ENCODE measurements around the gene MAT1A.

MAT1A gene

DNA sequence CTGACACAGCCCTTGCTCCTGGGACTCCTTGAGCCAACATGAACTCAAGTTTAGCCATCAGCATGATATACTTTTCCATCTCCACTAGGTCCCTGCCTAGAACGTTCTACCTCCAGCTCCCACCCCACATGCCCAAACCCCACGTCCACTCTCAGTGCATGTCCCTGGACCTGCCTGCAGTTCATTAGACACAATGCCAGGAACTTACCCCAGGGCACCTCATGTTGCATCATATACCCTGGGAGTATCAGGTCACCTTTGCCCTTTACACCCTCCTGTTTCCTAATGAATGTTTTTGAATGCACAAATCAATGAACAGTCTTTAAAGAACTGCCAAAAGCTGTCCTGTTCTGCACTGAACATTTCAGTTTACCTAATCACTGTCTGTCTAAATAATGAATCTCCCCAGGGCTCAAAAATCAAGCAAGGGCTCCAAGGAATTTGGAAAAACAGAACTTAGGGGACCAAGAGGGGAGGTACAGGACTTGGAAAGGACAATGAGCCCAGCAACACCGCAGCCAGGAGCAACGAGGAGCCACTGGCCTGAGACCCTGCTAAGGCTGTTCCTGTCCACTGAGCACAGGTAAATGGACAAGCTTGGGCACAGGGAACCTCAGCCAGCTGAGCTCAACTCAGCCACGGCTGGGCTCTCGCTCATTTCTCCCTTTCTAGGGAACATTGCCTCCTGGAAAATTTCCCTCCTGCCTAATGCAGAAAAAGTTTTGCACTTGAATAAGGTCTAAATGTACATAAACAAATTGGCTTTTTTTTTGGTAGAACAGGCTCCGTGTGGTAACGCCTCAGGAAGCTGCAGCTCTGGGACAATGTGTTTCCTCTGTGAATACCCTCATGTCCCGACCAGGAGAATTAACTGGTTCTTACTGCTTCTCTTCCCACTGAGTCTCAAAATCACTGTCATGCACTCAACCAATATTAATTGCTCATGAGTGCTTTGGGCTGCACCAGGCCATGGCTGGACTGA lies 7.4 kb downstream of the MAT1A start:
- DNase-seq (ENCODE audit: low read depth in 2 of 2), result no peak

DNA sequence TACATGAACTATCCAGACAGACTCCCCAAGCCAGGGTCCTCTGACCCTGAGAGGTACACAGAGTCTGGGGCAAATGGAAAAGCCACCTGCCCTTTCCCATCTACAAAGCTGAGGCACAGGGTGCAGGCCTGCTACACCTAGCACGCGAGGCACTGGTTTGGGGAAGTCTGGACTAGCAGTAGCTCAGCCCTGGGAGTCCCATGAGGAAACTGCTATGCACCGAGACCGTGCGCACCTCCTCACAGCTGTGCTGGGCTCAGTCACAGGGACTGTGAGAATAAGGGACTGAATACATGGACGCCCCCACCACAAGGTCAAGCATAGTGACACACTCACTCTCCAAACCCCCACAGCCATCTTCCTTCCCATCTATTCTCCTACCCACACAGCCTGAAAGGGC lies 8.2 kb downstream of the MAT1A start:
- no peak for DNase-seq (ENCODE audit: low read depth in 2 of 2)

DNA sequence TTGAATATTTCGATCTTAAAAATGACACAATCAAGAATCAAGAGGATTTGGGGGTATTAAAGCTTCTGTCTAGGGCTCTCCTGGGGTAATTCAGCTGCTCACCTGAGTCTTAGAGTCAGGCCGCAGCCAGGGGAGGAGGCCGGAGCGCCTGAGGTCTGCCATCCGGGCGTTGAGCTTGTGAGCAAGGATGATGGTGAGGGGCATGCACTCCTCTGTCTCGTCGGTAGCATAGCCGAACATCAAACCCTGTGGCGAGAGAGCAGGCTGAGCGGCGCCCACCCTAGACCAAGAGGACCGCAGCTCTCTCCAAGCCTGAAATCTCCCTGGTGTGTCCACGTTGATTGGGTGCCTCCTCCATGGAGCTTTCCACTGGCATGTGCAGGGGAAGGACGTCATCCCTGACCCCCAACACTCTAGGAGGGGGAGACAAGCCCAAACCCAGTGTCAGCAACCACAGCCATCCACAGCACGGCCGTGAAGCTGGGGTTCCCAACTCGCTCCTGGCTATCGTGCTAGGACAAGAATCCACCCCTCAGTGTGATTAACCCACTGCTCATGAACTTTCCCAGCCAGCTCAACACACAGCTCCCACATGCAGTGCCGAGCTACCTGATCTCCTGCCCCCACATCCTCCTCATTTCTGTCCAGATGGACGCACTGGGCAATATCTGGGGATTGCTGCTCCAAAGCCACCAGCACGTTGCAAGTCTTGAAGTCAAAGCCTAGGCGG lies 9.2 kb downstream of the MAT1A start:
- DNase-seq (ENCODE audit: low read depth in 2 of 2), result no peak

DNA sequence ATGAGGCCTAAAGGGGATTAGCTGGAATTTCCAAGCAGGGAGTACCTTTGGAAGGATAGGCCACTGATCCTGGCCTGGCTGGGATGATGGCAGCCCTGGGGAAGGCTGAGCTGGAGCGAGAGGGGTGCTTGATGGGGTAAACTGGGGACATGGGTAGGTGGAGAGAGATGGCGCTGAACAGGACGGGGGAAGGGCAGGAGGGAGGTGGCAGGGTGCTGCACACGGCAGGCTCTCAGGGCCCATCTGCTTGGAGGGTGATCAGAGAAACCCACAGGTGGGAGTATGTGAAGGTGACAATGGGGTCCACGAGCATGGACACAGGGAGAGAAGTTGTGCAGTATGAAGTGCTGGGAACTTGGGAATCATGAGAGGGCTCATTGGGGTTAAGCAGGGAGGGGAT lies 10.3 kb downstream of the MAT1A start:
- DNase-seq (ENCODE audit: low read depth in 2 of 2), result no peak

DNA sequence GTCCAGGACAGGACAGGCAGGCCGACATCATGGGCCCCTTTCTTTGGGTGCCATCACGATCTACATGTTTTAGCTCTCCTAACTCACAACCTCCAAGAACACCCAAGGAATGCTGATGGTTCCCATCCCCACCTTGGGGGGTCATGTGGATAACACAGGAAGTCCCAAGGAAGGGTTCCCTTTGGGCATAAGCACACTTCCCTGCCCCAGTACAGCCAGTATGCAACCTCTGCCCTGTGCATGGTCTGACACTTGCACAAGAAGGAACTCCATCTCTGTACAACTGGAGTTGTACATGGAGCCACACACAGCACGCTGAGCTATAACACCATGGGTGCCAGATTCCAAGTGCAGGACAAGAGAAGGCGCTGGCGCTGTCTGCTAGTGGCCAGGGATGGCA lies 11.0 kb downstream of the MAT1A start:
- no peak for DNase-seq (ENCODE audit: low read depth in 2 of 2)

DNA sequence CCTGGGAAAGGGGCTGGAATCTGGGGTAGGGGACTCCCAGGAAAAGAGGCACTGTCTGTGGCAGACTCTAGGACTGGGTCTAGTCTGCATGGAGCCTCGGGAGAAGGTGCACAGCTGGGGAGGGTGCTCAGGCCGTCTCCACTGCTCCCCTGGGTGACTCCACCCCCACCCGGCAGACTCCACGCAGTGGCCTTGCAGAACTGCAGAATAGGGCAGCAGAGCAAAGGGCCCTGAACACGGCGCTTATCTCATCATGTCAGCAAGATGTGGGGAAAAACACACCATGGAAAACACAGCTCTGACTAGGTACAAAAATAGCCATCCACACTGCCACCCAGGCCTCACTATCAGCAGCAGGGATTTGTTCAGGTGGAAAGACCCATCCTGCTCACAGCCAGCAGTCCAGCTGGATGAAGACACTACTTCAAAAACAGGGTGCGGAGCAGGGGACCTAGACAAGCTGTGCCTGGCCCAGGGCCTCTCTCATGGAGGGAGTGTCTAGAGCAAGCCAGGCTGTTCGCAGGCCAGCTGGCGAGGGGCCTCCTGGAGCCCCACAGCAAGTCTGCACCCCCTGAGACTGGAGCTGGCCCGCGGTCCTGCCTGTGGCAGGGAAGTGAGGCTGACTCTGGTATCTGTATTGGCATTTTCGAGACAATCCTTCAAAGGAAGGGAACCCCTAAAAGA lies 11.7 kb downstream of the MAT1A start:
- DNase-seq (ENCODE audit: low read depth in 2 of 2), result no peak

DNA sequence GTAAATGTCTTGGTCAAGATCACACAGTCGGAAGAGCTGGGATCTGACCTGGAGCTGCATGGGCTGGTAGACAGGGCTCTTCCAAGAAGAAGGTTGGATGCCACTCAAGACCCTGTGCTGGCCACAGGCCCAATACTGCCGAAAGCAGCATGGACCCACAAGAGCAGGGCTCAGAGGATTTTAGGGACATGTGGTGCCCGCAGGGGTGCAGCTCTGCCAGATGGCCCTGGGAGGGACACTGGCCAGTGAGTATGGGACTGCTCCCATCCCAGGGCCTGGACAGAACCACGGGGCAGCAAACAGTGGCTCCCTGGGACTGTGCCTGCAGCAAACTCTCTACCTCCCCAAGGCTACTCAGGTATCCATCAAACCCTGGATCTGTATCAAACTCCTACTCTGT lies 12.4 kb downstream of the MAT1A start:
- no peak for DNase-seq (ENCODE audit: low read depth in 2 of 2)

DNA sequence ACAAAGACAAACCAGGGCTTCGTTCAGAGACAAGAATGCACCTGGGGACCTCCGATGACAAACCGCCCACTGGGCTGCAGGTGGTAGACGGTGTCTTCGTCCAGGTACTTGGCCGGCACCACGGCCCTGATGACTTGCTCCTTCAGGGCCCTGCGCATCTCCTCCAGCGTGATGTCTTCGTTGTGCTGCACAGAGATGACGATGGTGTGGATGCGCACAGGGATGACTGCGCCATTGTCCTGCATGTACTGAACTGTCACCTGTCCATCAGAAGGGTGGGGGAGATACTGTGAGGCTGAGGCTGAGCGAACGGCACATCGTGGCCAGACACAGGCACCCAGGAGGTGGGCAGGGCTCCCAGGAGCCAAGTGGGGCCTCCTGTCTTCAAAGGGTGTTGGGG lies 13.1 kb downstream of the MAT1A start:
- DNase-seq (ENCODE audit: low read depth in 2 of 2), result no peak

DNA sequence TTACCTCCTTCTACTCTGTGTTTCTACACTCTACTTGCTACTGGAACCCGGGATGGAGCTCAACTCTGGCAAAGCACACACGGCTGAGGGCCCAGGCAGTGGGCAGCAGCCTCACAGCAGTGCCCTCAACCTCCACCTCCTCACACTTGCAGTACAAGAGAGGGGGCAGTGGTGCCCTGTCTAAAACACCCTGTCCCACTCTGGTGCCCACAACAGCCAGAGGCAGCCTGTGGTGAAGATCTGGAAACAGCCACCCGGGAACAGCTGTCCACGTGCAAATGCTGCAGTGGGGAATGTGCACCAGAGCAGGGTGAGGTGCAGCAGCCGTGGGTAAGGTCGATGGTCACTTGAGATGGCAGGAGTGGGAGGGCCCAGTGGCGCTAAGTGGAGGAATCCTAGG lies 13.7 kb downstream of the MAT1A start:
- no peak for DNase-seq (ENCODE audit: low read depth in 2 of 2)

DNA sequence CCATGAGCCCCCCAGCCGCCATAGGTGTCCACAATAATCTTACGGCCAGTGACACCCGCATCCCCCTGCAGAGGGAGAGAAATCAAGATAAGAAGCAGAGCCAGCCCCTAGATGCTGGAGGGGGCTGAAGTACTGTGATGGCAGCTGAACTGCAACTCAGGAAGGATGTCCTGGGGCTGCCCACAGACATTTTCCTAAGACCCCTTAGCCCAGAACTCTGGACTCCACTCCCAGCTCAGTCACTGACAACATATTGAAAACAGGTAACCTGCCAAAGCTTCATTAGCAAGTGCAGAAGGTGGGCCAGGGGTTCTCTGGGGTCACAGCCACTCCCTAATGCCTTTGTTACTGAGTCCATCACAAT lies 14.3 kb downstream of the MAT1A start:
- DNase-seq (ENCODE audit: low read depth in 2 of 2), result no peak

DNA sequence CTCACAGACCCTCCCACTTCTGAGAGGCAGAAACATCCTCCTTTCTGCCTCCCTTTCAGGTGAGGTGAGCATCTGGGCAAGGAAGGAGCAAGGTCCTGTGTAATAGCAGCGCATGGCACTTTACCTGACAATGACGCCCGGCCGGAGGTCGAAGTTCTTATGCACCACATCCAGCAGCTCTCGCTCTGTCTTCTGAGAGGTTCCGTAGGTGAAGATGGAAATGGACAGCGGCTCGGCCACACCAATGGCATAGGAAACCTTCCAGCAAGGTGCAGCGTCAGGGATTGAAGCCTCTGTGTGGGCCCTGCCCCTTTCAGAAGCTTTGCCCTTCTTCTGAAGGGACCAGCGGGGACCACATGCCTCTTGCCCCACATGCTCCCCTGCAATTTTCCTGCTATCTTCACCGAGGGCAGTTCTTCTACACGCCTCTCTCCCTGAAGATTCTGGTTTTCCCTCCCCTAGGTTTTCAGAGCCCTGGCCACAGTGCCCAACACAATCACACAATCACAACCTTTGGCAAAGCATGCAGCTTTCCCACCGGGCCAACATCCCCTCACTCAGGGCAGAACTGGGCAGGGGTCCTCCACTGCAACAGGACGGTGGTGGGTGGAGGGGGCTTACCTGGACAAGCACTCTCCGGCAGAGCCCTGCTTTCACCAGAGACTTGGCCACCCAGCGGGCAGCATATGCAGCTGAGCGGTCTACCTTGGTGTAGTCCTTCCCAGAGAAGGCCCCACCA lies 14.9 kb downstream of the MAT1A start:
- no peak for DNase-seq (ENCODE audit: low read depth in 2 of 2)

DNA sequence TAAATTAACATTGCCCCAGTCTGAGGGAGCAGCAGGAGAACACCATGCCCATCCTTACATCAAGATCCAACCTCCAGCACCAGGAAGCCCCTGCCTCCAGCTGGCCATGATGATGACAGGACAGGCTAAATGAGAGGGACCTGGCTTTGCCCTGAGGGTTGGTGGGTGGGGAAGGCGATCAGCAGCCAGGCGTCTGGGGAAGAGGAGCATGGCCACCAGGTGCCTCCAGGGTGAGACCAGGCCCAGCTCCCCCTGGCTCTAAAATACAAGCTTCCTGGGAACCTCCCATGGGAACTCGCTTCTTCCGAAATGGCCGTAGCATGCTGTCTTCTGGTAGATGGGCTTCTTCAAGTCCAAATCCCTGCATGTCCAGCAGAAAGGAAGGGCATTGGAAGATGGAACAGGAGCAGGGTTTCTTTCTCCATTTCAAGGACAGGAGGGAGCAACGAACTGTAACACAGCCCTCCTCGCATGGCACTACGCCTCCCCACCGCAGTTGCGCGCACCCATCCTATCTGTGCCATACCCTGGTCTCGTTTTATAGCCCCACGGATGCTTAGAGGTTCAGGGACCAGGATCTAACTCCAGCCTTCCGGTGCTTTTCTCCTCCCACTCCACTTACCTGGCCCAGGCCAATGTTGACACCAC lies 15.8 kb downstream of the MAT1A start:
- no peak for DNase-seq (ENCODE audit: low read depth in 2 of 2)

DNA sequence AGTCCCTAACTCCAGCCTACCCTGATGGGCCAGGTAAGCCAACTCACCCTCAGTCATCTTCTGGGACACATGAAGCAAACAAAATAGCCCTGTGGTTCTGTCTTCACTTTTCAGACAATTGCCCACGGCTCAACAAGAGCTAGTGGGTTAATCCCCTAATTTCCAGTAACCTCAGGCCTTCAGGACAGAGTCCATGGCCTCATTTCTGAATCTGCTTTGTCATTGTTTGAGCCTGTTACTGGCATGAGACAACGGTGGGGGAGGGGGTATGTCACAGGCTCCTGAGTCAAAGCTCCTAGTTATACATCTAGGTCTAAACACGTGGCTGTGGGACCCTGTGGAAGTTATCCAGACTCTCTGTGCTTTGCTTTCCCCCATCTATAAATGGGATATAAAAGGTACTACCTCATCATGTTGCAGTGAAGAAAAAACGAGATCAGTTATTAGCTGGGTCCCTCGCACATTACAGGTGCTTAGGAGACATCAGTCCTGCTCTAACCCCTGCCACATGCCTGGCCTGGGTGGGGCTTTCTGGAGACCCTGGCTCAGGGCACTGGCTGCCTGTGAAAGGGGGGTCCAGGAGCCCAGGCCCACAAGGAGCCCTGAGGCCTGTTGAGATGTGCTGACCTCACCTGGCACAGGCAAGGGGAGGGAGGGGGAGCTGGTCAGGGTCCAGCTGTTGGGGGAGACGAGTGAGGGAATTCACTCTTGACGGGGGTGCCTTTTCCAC lies 16.5 kb downstream of the MAT1A start:
- no peak for DNase-seq (ENCODE audit: low read depth in 2 of 2)

DNA sequence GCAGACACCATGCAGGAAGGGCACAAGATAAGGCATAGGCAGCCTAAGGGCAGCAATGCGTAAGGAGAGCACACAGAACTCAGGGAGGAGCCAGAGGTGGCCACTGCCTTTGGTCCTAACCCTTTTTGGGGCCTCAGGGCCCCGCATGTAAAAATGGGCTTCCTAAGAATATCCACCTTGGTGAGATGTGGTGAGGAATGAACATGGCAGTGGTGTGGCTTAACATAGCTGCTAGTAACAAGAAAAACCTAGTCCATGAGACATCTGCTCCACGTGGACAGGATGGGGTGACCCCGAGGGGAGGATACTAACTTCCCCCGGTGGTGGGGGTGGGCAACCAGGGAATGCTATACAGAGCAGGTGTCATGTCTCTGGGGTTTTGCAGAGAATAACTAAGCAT lies 18.0 kb downstream of the MAT1A start:
- DNase-seq (ENCODE audit: low read depth in 2 of 2), result no peak

DNA sequence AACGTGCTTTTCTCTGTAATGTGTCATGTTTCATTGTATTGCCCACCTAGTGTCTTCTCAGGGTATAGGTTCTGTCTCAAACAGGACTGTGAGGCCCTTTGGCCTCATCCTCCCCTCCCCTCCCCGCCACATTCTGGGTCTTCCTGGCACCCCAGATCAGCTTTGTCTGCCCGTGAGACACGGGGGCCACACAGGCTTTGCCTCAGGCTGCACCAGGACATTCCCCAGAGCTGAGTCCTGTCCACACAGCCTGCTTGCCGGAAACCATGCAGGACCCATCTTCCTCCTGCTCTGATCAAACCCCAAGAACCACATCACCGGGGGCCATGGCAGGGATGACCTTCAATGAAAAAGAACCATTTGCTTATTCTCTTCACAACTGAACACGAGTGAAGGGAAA lies 18.6 kb downstream of the MAT1A start:
- DNase-seq (ENCODE audit: low read depth in 2 of 2), result no peak

DNA sequence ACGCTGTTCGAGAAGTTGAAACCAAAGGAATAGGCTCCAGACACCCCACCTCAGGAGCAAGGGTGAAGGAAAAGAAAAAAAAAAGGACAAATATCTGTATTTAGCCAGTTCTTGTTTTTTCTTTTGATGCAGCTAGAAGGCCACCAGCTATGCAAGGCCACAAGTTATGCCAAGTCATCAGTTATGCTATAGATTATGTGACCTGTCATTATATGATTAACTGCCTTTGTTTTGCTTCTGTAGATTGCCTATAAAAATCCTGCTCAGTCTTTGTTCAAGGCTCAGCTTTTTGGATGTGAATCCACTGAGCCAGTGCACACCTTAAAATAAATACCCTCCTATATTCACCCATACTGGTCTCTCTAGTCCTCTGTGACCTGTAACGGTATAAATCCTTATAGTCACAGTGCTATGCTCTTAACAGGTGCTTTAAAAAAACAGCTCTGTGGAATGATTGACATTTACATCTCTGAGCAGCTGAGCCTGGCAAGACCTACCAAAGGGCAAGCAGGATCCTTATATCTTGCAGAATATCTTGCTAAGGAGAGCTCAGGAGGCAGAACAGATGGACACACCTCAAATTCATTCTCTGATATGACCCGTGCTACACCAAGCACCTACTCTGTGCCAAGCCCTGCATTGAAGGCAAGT lies 20.4 kb downstream of the MAT1A start:
- no peak for DNase-seq (ENCODE audit: low read depth in 2 of 2)

DNA sequence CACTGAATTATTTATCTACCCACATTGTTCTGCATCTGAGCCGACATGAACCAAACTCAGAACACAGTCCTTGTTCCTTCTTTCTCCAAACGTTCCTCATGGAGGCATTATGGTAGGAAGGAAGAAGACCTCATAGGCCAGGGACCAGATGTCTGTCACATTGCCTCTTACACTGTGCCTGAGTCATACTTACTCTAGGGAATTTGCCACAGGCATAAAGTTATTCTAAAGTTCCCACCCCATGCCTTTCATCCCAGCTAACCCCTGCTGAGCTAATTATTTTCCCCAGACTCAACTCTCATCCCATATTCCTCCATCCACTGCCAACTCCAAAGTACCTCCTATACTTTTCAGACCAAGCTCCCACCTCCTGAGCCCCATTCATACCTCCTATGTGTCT lies 21.2 kb downstream of the MAT1A start:
- DNase-seq (ENCODE audit: low read depth in 2 of 2), result no peak

DNA sequence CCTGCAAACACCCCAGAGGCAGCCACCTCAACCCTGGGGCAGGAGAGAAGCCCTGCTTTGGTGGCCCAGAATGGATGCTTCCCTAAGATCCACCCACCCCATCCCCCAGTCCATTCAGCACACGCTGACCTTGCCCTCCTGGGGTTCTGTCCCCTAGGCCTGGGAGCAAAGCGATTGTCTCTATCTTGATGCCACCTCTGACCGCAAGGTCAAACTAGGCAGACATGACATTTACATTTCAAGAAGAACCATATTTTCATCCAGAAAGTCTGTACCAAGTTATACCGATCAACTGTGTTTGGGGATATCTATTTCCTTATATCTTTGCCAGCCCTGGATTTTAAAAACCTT lies 23.0 kb downstream of the MAT1A start:
- no peak for DNase-seq (ENCODE audit: low read depth in 2 of 2)

DNA sequence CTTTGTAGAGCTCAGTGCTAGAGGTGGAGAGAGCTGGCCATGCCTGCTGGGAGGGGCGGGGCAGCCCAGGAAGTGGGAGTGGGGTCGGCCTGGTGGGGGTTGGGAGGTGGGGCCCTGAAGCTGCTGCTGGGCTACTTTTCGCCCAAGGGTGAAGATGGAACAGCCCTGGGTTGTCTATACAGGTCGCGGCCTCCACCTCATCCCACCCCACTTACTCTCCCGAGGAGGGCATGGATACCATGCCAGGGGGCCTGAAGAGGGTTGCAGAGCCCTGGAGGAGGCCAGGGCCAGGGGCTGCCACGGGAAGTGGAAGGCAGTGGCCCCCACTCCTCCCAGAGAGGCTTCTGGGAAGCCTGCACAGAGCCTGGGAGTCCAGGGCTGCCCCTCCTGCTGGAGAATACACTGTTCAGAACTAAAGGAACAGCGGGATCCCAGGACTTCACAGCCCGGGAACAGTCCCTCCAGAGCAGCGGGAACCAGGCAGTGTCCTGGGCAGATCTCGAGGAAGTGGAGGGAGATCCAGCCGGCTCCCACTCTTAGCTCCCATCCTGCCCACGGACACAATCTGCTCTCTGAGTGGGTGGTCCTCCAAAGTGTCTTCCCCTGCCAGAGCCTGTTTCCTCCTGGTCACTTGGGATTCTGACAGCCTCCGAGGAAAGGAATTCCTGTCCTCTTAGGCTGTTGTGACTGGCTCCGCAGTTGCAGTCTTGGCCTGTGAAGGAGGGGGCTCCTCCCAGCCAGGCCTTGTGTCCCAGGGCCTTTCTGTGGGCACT lies 23.5 kb downstream of the MAT1A start:
- DNase-seq (ENCODE audit: low read depth in 2 of 2), result no peak

Measured in stimulated activated CD8-positive, alpha-beta memory T cell treated with anti-CD3 and anti-CD28 coated beads, Interleukin-2, amount 100 ng/mL, for 48 hours (primary cell).